GM18499 (cell line): ENCODE measurements around the gene CXADR.
"Not testable (repeated sequence)": the region's sequence is repeated elsewhere in the genome, so short reads cannot be mapped to it uniquely, and the experiment has no call there.

Experiments used
- ATAC-seq: cut with Tn5 transposase; IDR thresholded peaks from one replicate; pipeline ENCODE4 v1.9.1; 2021; ENCODE audit warnings: moderate number of reproducible peaks; ENCODE audit not compliant: insufficient read depth, unreplicated experiment

CXADR gene

DNA sequence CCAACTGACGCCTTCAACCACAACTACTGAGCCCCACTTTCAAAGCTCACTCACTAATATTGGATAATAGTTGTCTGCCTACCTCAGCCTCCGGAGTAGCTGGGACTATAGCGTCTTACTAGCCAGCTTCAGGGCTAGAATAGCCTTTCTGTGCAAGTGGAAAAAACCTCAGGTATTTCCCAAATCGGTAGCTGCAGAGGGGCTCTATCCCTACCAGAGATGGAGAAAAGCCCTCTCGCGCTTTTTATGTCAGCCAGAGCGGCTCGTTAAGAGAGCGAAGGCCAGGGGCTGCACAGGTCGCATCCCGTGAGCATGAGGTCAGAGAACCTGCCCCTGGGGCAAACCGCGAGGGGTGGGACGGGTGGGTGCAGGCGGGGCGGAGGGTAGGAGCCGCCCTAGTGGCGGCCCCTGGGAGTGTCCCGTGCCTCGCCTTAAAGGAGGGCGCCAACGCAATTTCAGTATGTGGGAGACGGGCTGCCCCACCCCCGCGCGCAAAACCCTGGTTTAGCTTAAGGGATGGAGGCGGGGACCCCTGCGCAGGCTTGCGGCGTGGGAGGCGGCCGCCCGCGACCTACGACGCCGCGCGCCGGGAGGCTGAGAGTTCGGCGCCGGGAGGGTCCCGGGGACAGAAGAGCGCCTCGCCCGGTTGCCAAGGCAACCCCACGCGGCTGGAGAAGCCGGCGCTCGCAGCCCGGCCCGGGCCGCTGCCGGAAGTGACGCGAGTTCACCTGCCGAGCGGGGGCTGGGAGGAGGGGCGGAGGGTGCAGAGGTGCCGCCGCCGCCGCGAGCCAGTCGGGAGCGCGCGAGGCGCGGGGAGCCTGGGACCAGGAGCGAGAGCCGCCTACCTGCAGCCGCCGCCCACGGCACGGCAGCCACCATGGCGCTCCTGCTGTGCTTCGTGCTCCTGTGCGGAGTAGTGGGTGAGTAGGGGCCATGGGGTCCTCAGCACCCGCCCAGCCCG lies at the start of gene CXADR:
Gene CXADR (plus strand): TSS at position 791 of the 961 bp plus-strand sequence. CDS start 87 bp downstream, at position 878.
- ATAC-seq: peak; percentile 67

DNA sequence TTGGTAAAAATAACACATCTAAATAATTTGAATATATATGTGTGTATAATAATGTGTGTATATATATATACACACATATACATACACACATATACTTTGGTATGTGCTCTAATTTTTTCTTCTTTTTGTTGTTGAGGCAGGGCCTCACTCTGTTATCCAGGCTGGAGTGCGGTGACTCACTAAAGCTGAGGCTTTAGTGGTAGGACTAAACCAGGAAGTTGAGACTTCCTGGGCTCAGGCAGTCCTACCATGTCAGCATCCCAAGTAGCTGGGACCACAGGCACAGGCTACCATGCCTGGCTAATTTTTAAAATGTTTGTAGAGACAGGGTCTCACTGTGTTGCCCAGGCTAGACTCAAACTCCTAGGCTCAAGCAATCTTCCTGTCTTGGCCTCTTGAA lies 46.7 kb upstream of the CXADR start:
- ATAC-seq: no peak

DNA sequence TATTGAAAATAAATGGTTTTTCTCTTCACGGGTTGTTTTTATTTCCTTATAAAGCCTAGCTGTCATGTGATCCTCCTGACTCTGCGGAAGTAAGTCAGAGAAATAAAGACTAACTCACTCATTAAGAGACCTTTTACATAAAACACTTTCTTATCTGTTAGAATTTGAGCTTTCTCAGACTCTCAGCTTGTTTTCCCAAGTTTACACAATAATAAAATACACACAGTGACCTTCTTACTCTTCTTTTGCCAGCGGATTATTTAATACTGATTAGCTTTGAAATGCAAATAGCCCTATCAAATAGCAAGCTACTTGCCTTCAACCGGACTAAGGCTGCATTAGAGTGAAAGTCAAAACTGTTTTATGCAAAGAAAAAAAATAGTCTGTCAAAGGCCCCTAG lies 45.5 kb upstream of the CXADR start:
- ATAC-seq: no peak

DNA sequence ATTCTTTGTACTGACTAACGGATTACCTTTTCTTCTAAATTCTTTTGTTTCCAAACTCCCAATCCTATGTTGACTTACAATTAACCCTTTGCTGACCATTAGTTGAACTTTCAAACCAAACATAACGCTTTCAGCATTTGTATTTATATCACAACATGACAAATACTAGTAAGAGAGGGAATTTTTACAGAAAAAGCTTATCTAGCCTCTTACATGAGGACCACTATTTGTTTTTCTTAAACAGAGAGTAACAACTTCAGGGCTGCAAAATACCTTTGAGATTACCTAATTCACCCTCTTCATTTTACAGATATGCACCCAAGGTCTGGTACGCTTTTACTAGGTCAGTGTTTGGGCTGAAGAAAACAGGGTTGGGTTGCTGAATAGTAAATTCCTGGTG lies 45.0 kb upstream of the CXADR start:
- no peak for ATAC-seq

DNA sequence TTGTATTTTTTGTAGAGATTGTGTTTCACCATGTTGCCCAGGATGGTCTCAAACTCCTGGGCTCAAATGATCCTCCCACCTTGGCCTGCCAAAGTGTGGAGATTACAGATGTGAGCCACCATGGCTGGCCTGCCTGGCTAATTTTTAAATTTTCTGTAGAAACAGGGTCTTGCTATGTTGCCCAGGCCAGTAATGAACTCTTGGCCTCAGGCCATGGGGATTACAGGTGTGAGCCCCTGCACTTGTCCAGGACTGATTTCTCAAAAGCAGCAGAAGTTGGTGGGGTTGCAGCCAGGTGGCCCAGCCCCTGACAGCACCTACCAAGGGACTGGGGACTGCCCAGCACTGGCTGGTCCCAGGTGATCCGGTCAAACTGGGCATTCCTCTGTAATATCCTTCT lies 44.1 kb upstream of the CXADR start:
- no peak for ATAC-seq

DNA sequence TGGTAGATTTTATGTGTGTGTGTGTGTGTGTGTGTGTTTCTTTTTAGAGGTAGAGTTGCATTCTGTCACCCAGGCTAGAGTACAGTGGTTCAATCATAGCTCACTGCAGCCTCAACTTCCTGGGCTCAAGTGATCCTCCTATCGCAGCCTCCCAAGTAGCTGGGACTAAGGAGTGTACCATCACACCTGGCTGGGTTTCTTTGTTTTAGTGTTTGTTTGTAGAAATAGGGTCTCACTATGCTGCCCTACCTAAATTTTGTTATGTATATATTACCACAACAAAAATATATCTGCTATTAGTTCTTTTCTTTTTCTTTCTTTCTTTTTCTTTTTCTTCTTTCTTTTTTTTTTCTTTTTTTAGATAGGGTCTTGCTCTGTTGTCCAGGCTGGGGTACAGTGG lies 43.1 kb upstream of the CXADR start:
- no peak for ATAC-seq

DNA sequence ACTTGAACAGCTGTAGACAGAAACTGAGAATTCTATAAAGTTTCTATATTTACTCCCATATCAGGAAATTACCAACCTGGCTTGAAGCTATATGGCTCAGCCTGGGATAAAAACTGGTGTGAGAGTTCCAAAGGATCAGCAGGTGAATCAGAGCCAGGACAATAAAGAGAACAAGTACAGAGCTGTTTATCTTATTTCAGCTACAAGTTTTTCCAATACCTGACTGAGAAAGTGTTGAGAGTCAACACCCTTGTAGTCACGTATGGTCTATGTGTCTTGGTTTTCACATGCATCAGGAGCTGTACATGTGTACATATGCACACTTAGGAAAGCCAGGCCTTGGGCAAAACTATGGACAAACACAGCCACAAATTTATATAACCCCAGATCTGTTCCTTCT lies 40.7 kb upstream of the CXADR start:
- no peak for ATAC-seq

DNA sequence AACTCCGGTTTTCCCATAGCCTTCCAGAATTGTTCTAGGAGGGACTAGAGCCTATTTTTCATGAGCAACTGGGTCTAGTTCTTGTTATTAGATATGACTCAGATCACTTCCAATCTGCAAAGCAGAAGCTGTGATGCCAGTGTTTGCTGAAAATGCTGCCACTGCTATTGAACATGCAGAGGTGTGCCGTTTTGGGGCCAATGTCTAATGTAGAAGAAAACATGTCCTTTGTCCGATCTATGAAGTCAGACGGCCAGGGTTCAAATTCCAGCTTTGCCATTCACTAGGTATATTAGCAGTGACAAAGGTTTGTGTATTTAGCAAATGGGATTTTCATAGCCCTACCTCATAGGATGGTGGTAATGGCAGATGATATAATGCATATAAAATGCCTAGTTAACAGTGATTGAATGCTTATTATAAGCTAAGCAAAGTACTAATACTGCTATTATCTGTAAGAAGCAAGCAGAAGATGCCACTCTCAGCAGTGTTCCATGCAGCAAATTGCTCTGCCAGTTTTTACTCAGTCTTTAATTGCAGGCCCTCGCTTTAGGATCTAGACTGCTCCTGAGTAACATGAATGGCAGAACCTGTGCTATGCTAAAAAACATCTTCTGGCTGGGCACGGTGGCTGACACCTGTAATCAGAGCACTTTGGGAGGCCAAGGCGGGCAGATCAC lies 40.1 kb upstream of the CXADR start:
- no peak for ATAC-seq

DNA sequence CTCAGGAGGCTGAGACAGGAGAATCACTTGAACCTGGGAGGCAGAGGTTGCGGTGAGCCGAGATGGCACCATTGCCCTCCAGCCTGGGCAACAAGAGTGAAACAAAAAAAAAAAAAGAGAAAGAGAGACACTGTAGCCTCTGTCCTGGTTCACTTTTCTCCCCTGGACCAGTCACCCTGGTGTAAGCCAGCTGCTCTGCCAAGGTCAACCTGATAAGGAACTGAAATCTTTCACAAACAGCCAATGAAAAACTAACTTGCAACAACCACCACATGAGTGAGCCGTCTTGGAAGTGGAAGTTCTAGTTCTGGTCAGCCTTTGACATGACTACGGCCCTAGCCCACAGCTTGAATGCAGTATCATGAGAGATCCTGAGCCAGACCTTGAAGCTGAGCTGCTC lies 36.8 kb upstream of the CXADR start:
- ATAC-seq: peak; percentile 60

DNA sequence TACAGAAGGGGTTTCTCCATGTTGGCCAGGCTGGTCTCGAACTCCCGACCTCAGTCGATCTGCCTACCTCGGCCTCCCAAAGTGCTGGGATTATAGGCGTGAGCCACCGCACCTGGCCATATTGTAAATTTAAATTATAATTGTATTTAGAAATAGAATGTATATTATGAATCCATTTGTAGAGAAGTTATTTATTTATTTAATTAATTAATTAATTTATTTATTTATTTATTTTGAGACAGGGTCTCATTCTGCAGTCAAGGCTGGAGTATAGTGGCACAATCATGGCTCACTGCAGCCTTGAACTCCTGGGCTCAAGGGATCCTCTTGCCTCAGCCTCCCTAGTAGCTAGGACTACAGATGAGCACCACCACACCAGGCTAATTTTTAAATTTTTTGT lies 34.7 kb upstream of the CXADR start:
- ATAC-seq: not testable (repeated sequence)

DNA sequence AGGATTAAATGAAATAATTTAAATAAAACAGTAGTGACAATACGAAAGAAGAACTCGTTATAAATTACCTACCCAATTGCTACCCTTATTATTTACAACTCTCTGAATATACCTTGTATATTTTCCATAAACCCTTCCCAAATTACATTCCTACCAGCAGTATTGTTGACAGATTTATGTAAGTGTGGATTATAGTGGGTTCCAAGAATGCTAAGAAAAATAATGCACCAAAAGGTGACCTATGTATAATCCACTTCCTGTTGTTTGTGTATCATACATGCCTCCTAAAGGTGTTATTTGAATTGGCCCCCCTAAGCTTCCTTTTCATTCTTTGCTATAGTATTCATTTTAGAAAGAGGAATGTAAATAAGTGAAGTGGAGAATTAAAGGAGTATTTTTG lies 33.2 kb upstream of the CXADR start:
- no peak for ATAC-seq

DNA sequence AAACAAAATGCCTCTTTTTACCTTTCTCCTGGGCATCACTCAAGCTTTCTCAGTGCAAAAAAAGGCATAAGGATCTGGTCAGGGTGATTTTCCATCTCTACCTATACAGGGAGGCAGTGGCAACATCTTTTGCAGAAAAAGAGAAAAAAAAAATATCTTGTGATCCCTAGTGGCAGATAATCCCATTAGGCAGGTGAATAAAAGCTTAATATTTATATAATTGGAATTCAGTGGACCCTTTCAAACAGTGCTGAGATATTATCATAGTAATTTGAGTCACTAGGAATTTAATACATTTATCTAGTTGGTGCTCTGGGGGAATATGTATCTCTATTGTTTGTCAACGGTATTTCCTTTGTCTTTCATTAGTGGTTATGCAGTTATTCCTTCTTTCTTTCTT lies 29.9 kb upstream of the CXADR start:
- no peak for ATAC-seq

DNA sequence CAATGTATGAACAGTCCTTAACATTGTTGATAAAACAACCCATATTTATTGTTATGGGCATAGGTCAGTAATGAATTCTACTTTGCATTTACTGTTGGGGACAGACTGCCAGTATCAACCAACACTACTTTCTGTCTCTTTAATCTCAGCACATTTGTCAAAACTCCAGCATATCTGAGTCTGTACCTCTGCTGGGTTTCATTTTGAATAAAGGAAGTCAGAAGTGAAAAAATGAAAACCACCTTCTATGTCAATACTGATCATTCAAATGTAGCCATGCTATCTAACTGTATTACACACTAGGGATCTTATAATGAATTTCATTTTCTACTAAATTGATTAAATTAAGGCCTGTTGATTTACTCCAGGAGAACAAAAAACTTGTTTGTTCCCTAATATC lies 24.2 kb upstream of the CXADR start:
- peak; percentile 80 for ATAC-seq

DNA sequence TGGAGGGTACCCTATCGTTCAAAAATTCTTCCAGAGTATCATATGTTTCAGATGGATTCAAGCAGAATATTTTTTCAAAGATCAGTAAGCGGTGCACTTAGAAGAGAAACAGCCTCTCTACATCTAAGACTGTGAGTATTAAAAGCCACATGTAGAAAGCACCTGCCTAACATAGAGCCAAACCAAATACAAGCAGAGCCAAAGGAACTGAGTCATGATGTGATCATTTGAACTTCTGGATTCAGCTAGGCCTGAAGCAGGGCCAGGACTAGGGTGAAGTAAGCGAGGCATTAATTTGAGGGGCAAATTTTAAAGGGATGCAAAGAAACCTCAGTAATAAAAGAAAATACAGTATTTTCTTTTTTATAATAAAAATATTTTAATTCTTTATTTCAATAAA lies 23.3 kb upstream of the CXADR start:
- not testable (repeated sequence) for ATAC-seq

DNA sequence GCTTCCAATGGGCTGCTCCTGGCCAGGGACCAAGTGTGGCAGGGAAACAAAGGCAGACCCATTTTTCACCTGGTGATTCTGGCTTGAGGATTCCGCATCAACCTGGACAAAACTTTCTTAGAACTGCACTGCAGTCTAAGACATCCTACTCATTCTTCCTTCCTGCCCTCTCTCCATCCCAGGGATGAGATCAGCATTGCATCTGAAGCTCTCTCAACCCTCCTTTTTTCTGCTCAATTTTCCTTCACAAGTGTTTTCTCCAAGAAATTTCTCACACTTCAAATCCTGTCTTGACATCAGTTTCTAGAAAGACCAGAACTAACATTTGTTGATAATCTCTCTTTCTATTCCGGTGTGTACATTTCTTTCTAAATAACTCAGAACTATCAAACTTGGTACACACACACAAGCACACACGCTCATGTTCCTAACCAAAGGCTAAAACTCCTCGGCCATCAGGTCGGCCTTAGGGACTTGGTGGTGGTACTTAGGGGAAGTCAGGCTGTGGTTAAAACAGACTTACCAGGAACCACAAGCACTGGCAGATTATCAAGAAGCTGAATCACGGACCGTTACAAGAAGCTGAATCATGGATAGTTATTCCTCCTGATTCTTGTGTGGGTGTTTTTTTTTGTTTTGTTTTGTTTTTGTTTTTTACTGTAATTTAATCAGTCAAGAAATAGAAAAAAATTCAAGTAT lies 21.0 kb upstream of the CXADR start:
- ATAC-seq: no peak

DNA sequence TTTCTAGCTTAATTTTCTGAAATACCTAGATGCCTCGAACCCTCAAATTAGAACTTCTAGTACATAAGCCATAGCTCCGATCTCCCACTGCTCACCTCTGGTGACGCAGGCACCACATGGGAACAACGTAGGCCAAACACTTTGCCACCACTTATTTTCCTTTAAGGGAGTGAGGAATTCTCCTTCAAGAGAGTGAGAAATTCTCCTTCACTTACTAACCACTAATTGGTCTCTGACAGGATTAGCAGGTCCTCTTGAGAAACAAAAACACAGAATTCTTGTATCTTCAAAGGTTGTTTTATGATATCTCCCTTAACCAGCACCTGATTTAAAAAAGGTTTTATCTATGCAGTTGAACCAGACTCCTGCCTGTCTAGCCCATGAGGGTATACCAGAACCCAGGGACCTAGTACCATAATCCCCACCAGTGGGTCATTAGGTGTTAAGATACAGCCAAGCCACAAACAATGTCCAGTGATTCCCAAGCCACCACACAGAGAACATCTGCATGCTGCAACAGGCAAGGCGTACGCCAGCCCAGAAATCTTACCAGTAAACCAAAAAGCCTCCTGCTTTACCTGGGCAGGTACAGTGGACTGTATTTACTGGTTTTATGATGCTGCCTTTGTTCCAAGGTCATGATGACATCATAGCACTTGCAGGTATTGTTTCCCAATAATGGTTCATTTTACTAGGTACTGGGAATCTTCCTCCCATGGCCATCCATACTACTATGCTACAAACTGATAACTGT lies 20.3 kb upstream of the CXADR start:
- ATAC-seq: no peak

DNA sequence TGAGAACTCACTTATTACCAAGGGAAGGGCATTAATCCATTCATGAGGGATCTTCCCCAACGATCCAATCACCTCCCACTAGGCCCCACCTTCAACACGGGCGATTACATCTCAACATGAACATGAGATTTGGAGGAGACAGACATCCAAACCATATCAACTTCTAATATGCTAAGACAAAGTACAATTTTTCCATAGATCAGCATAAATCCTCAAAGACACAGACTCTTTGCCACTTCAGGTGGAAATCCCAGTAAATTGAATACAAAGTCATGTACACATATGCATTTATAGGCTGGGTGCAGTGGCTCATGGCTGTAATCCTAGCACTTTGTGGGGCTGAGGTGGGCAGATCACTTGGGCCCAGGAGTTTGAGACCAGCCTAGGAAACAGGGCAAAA lies 18.8 kb upstream of the CXADR start:
- no peak for ATAC-seq

DNA sequence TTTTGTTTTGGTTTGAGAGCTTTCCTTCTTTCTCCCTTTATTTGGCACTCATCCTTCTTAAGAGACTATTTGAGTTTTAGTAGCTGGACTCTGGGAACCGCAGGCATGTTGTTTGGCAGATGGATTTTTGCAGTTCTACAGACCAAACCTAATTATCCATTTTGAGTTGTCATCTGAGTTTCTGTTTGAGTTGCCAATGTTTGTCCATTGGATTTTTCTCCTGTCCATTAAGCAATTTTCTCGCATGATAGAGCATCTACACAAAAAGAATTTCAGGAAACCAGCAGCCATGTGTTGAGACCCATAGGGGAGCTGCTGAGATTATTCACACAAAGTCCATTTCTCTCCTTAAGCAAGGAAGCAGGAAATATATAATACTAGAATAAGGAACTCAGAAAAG lies 17.2 kb upstream of the CXADR start:
- no peak for ATAC-seq

DNA sequence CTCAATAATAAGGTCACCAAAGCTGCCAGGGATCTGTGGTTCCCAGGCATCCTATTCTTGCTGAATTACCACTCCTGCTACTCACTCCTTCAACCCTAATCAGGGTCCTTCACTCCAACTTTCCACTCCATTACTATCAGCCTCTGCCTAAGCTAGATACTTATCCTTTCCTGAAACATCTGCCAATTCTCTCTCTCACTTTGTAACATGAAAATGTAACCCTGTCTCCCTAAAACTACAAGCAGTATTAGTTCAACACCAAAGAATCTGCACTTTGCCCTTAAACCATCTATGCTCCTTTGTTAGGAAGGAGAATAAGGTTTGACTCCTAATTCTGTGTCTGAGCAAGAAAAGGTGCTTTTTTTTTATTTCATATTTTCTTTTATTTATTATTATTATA lies 15.5 kb upstream of the CXADR start:
- no peak for ATAC-seq

DNA sequence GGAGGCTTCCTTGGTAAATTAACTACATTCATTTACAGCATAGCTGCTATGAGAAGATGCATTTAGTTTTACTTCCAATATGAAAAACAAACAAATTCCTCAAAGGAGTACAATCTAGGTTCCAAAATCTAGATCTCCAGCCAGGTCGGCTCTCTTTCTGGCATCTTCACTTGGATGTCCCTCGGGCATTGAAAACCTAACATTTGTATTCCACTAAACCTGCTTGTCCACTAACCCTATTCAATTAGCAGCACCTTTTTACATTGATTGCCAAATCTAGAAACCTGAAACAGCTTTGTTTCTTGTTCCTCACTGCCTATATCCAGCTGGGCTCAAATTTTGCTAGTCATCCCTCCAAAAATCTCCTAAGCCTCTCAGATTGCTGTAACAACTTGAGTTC lies 14.3 kb upstream of the CXADR start:
- ATAC-seq: no peak
